Activated naive CD4-positive, alpha-beta T cell treated with anti-CD3 and anti-CD28 coated beads, Interleukin-2, amount 50 U/mL, for 16 hours (primary cell): ENCODE data around the gene FAM181B.

Experiments
- DNase-seq: peaks from one replicate; pipeline ENCODE4 v3.0.0-alpha.2; 2020

The FAM181B gene

DNA sequence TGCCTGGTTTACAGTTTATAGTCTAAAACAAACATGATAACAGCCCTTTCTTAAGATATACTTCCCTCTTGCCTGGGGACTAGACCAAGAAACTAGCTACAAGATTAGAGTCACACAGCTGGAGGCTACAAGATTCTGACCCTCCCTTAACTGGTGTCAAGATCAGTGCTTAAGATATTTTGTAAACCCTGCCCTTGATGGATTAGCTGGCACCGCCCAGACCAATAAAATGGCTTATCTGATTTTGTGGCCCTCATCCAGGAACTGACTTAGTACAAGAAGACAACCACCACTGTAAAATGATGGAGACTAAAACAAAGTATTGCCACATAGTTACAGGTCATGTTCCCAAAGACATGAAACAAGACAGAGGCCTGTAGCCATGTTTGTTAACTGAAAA, 53.4 kb downstream of the FAM181B start:
- no peak for DNase-seq
